ENCODE data around the gene SLC49A4.

GRCh38 chr3:122886251-122886650 is 91.4 kb downstream of the SLC49A4 start:
- TF ChIP-seq POLR2A (IDR thresholded peaks at IDR 0.05), result no peak
- TF ChIP-seq, protein P1, sequence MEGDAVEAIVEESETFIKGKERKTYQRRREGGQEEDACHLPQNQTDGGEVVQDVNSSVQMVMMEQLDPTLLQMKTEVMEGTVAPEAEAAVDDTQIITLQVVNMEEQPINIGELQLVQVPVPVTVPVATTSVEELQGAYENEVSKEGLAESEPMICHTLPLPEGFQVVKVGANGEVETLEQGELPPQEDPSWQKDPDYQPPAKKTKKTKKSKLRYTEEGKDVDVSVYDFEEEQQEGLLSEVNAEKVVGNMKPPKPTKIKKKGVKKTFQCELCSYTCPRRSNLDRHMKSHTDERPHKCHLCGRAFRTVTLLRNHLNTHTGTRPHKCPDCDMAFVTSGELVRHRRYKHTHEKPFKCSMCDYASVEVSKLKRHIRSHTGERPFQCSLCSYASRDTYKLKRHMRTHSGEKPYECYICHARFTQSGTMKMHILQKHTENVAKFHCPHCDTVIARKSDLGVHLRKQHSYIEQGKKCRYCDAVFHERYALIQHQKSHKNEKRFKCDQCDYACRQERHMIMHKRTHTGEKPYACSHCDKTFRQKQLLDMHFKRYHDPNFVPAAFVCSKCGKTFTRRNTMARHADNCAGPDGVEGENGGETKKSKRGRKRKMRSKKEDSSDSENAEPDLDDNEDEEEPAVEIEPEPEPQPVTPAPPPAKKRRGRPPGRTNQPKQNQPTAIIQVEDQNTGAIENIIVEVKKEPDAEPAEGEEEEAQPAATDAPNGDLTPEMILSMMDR (IDR thresholded peaks at IDR 0.05), result no peak

All from lower leg skin (tissue), 3 donors.